ENCODE data around the gene RUVBL2.
A peak's percentile ranks its signal among the peaks of the same experiment; 100 is the strongest.
"Not testable (repeated sequence)": the region's sequence is repeated elsewhere in the genome, so short reads cannot be mapped to it uniquely, and the experiment has no call there.

The RUVBL2 gene

DNA sequence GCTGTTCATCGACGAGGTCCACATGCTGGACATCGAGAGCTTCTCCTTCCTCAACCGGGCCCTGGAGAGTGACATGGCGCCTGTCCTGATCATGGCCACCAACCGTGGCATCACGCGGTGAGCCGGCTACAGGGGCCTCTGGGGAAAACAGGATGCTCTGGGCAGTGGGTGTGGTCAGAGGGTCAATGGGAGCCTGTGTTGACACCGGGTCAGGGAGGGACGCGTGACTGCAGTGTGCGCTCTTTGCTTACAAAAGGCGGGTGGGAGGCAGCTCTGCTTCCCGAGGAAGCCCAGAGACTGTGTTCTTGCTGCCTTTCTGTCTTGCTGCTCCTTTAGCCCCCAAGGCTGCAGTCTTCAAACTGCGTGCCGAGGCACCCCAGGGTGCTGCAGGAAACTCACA, 17.5 kb downstream of the RUVBL2 start:
- peaks cover 81% of the 10 kb centered on the region for H3K36me3 ChIP-seq (ENCODE audit: control insufficient read depth, insufficient read depth, low read length)
- H3K27me3 ChIP-seq (ENCODE audit: control insufficient read depth, insufficient read depth, low read length): no peaks in the 10 kb centered on the region
- no peak overlapping the region for H3K4me3 ChIP-seq (ENCODE audit: low read depth, low read length)
- no peak overlapping the region for H3K9ac ChIP-seq (ENCODE audit: low read length)
- H3K4me1 ChIP-seq (ENCODE audit: control insufficient read depth, insufficient read depth, low read length): no peaks in the 10 kb centered on the region
- no peak overlapping the region for H3K27ac ChIP-seq (ENCODE audit: low read depth, low read length)
- H3K9me3 ChIP-seq (ENCODE audit: control insufficient read depth, insufficient read depth, low read depth, low read length): no peaks in the 10 kb centered on the region

DNA sequence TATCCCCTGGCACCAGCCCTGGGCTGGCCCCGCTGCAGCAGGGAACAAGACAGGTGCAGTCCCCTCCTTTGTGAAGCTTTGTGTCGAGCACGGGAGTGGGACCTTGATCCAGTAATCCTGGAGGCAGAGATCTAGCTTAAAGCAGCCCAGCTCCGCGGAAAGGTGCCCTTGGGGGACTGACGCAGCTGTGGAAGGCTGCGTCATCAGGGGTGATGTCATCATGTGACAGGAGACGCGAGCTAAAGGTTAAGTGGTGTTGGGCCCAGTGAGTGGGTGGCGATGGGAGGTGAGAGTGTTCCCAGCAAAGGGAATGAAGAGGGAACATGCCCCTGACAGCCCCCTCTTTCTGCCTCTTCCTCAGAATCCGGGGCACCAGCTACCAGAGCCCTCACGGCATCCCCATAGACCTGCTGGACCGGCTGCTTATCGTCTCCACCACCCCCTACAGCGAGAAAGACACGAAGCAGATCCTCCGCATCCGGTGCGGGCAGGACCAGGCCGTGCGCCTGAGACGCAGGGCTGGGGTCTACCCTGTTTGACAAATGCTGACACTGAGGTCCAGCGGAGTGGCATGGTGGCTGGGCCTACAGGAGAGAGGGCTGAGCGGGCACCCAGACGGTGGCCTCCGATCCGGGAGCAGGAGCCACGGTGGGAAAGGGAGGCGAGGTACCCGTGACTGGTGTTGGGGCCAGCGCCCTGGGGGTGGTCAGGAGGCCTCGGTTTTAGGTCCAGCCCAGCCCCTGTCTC, 20.6 kb downstream of the RUVBL2 start:
- H3K9ac ChIP-seq (ENCODE audit: low read length): no peak overlapping the region
- H3K36me3 ChIP-seq (ENCODE audit: control insufficient read depth, insufficient read depth, low read length): peaks cover 69% of the 10 kb centered on the region
- H3K9me3 ChIP-seq (ENCODE audit: control insufficient read depth, insufficient read depth, low read depth, low read length): no peaks in the 10 kb centered on the region
- peaks cover 11% of the 10 kb centered on the region for H3K4me1 ChIP-seq (ENCODE audit: control insufficient read depth, insufficient read depth, low read length)
- H3K27me3 ChIP-seq (ENCODE audit: control insufficient read depth, insufficient read depth, low read length): peaks cover 15% of the 10 kb centered on the region
- H3K4me3 ChIP-seq (ENCODE audit: low read depth, low read length): no peak overlapping the region
- H3K27ac ChIP-seq (ENCODE audit: low read depth, low read length): no peak overlapping the region

DNA sequence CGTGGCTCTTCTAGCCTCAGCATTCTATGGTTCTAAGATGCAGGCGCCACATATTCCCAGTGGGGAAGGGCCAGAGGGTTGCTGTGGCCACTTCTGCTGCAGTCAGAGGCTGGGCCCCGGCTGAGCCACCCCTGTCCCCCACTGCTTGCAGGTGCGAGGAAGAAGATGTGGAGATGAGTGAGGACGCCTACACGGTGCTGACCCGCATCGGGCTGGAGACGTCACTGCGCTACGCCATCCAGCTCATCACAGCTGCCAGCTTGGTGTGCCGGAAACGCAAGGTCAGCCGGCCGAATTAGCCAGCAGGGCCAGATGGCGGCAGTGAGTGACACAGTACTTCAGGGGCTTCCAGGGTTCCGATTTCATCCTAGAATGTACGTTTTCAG, 21.2 kb downstream of the RUVBL2 start:
- Histone ChIP-seq H3K9ac (ENCODE audit: low read length) (no peak overlapping the region), H3K36me3 (ENCODE audit: control insufficient read depth, insufficient read depth, low read length) (peaks cover 63% of the 10 kb centered on the region), H3K4me3 (ENCODE audit: low read depth, low read length) (no peak overlapping the region), H3K27me3 (ENCODE audit: control insufficient read depth, insufficient read depth, low read length) (peaks cover 17% of the 10 kb centered on the region), H3K27ac (ENCODE audit: low read depth, low read length) (no peak overlapping the region), H3K4me1 (ENCODE audit: control insufficient read depth, insufficient read depth, low read length) (peaks cover 14% of the 10 kb centered on the region), H3K9me3 (ENCODE audit: control insufficient read depth, insufficient read depth, low read depth, low read length) (no peaks in the 10 kb centered on the region)

DNA sequence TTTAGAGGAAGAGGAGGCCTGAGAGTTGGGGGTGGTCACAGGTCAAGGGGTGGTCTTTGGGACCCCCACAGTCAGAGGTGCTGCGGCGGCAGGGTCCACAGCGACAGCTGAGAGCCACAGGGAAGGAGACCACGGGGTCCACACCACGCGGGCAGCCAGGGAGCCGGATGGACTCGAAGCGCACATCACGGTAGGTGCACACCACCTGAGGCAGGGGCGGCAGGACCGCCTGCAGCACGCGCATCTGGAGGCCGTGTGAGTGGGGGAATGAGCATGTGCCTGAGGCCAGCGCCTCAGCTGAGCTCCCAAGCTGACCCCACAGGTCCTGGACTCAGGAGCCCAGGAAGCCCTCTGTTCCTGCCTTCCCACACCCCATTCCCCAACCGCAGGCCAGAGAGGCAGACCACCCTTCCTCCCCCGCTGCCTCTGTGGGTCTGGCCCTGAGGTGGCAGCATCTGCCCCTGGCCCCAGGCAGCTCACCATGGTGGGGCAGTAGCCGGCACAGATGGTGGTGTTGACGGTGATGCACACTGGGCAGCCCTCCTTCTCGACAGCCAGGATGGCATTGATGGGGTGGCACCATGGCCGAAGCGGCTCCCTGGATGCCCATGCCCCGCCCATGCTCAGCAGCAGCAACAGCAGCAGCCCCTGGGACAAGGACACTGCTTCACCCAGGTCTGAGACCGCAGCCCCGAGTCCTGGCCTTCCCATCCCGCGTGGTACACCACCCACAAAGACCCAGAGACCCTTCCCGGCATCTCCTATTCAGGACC, 22.6 kb downstream of the RUVBL2 start:
- H3K36me3 ChIP-seq (ENCODE audit: control insufficient read depth, insufficient read depth, low read length): peaks cover 50% of the 10 kb centered on the region
- H3K9me3 ChIP-seq (ENCODE audit: control insufficient read depth, insufficient read depth, low read depth, low read length): no peaks in the 10 kb centered on the region
- H3K27ac ChIP-seq (ENCODE audit: low read depth, low read length): no peak overlapping the region
- H3K4me3 ChIP-seq (ENCODE audit: low read depth, low read length): no peak overlapping the region
- peaks cover 27% of the 10 kb centered on the region for H3K4me1 ChIP-seq (ENCODE audit: control insufficient read depth, insufficient read depth, low read length)
- H3K27me3 ChIP-seq (ENCODE audit: control insufficient read depth, insufficient read depth, low read length): peaks cover 31% of the 10 kb centered on the region
- H3K9ac ChIP-seq (ENCODE audit: low read length): no peak overlapping the region

DNA sequence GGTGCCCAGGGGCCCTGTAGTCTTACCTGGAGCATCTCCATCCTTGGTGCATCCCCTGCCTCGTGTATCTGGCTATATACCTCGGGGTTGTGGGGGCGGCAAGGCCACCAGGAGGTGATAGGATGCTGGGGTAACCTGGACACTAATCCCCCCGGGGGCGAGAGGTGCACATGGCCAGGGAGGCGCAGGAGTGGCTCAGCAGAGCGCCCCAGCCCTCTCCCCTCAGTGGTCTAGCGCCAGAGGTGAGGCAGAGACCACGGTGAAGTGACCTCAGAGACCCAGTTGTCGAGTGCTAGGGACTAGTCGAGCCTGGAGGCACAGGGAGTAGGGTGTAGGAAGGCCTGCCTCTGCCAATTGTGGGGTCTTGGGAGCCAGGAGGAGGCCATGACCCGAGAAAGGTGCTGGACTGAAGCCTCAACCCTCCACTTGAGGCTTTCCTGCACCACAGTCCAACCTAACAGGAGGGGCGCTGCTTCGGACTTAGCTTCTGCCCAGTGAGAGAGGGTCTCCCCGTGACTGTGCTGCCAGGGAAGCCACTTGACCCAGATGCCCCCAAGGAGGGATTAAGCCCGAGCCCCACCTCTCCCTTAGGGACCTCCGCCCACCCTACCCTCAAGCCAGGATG, 23.5 kb downstream of the RUVBL2 start, which contains the start of gene LHB:
Gene LHB, minus strand, starts transcription at position 51 of the 625 bp plus-strand sequence. Its CDS starts 10 bp downstream, at position 41.
- Histone ChIP-seq H3K9ac (ENCODE audit: low read length) (peak within 1 kb of the TSS; percentile 30), H3K4me3 (ENCODE audit: low read depth, low read length) (peak within 1 kb of the TSS; percentile 82), H3K36me3 (ENCODE audit: control insufficient read depth, insufficient read depth, low read length) (peaks cover 41% of the 10 kb centered on the region), H3K27ac (ENCODE audit: low read depth, low read length) (no peak within 1 kb of the TSS), H3K4me1 (ENCODE audit: control insufficient read depth, insufficient read depth, low read length) (peaks cover 30% of the 10 kb centered on the region), H3K27me3 (ENCODE audit: control insufficient read depth, insufficient read depth, low read length) (peaks cover 37% of the 10 kb centered on the region), H3K9me3 (ENCODE audit: control insufficient read depth, insufficient read depth, low read depth, low read length) (no peaks in the 10 kb centered on the region)

DNA sequence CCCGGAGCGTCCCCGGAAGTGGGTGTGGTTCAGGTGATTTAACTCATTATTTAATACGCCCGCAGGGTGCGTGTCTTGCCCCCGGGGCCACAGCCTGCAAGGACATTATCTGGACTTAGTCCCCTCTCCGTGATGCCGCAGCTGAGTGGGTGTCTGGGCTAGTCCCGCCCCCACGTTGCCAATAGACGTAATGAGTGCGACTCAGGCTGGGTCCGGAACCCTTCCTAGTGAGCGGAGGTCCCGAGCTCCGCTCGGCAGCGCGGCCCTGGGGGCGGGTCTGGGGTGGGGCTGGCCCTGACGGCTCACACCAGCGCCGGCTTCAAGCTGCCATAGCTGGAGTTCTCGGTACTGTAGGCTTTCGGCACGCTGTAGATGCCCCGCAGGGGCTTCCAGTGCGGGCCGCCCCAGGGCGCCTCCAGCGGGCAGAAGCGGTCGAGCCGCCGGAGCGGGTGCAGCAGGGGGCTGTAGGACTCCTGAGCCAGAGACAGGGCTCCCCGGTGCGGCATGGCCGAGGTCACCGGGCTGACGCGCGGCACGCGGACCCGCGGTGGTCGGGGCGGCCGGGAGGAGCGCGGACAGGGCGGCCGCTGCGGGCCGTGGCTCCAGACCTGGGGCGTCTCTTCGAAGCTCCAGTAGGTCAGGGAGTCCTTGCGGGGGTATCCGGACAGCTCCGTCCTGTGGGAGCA, 24.1 kb downstream of the RUVBL2 start:
- no peak overlapping the region for H3K27ac ChIP-seq (ENCODE audit: low read depth, low read length)
- peaks cover 37% of the 10 kb centered on the region for H3K27me3 ChIP-seq (ENCODE audit: control insufficient read depth, insufficient read depth, low read length)
- peak overlapping the region; percentile 30 for H3K9ac ChIP-seq (ENCODE audit: low read length)
- peaks cover 34% of the 10 kb centered on the region for H3K36me3 ChIP-seq (ENCODE audit: control insufficient read depth, insufficient read depth, low read length)
- H3K9me3 ChIP-seq (ENCODE audit: control insufficient read depth, insufficient read depth, low read depth, low read length): no peaks in the 10 kb centered on the region
- H3K4me3 ChIP-seq (ENCODE audit: low read depth, low read length): peak overlapping the region; percentile 82
- H3K4me1 ChIP-seq (ENCODE audit: control insufficient read depth, insufficient read depth, low read length): peaks cover 30% of the 10 kb centered on the region

DNA sequence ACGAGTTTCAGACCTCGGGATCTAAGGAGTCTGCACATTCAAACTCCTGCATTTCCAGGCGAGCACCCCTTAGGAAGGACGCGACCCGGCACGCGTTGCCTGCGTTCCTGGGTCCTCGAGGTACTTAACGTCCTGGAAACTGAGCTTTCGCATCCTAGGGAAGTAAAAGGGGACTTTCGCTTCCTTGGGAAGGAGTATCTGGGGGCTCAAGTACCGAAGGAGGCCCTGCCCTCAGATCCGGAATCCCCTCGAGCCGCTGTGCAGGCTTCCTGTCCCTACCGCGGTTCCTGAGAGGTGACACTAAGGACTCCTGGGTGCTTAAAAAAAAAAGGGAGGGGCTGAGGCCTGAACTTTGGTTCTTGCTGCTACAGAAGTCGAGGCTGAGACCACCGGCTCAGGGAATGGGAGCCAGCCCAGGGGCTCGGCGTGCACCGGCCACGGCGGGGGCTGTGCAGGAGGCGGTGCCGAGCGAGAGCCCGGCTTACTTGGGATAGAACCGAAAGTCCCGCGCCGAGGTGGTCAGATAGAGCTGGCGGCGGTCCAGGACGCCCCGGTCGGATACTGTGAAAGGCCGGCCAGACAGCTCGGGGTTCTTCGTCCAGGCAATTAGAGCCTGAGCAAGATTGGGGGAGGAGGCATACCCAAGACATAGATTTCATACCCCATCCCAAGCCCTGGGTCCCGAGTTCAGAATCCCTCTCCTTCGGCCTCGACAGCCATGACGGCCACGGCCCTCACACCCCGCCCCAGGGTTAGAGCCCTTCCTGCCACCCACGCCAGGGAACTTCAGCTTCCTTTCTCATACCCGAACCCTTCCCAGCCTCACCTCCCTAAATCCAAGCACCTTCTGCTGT, 24.9 kb downstream of the RUVBL2 start:
- not testable (repeated sequence) for H3K9me3 ChIP-seq (ENCODE audit: control insufficient read depth, insufficient read depth, low read depth, low read length); H3K27ac ChIP-seq (ENCODE audit: low read depth, low read length)
- Histone ChIP-seq H3K9ac (ENCODE audit: low read length) (peak overlapping the region; percentile 30), H3K4me3 (ENCODE audit: low read depth, low read length) (peak overlapping the region; percentile 82), H3K27me3 (ENCODE audit: control insufficient read depth, insufficient read depth, low read length) (peaks cover 37% of the 10 kb centered on the region), H3K36me3 (ENCODE audit: control insufficient read depth, insufficient read depth, low read length) (peaks cover 29% of the 10 kb centered on the region), H3K4me1 (ENCODE audit: control insufficient read depth, insufficient read depth, low read length) (peaks cover 30% of the 10 kb centered on the region)

DNA sequence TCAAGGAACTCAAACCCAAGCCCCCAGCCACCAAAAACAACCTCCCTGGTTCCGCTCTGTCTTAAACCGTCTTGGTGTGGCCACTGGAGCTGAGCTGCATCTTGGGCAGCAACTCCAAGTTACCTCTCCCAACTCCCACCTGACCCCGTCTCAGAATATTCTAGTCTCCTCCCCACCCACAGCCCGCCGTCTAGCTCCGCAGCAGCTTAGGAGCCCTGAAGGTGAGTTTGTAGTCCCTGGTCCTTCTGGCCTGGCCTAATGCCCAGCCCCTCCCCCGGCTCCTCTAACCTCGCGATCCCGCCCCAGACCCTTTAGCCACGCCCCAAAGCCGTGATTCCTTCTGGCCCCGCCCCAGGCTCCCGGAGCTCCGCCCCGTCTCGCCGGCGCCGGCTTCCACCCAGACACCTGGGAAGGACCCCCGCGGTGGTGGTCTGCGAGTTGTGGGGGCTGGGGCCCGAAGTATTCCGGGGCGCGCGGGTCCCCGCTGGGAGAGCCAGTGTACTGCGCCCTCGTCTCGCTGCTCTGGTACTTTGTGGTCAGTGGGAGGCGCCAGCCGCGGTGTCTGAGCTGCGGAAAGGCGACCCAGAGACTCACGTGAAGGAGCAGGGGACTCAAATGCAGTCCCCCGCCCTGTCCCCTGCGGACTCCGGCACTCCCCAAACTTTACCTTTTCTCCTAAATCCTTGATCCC, 25.7 kb downstream of the RUVBL2 start:
- H3K4me1 ChIP-seq (ENCODE audit: control insufficient read depth, insufficient read depth, low read length): peaks cover 30% of the 10 kb centered on the region
- H3K4me3 ChIP-seq (ENCODE audit: low read depth, low read length): peak overlapping the region; percentile 82
- H3K27ac ChIP-seq (ENCODE audit: low read depth, low read length): no peak overlapping the region; the same call in 1 of the 2 replicates
- H3K36me3 ChIP-seq (ENCODE audit: control insufficient read depth, insufficient read depth, low read length): peaks cover 21% of the 10 kb centered on the region
- peak overlapping the region; percentile 64 for H3K9ac ChIP-seq (ENCODE audit: low read length)
- peaks cover 37% of the 10 kb centered on the region for H3K27me3 ChIP-seq (ENCODE audit: control insufficient read depth, insufficient read depth, low read length)
- H3K9me3 ChIP-seq (ENCODE audit: control insufficient read depth, insufficient read depth, low read depth, low read length): no peaks in the 10 kb centered on the region

DNA sequence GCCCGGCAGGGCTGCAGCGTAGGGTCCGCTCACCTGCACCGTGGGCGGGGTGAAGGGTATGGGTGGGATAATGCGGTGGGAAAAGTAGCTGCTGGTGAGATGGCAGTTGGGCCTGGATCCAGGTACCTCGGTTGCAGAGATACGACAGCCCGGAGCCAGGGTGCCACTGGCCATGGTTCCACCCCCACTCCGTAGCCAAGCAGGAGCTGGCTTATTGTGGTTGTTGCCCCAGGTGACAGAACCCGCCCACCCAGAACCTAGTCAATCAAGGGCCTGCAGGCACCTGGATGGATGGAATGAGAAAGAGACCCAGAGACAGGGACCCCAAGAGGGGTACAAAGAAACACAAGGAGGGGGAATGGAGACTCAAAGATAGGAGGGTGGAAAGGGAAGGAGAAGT, 26.7 kb downstream of the RUVBL2 start:
- Histone ChIP-seq H3K4me1 (ENCODE audit: control insufficient read depth, insufficient read depth, low read length) (peaks cover 30% of the 10 kb centered on the region), H3K4me3 (ENCODE audit: low read depth, low read length) (0 out of 2 replicates have a peak overlapping the region, but pooled peaks have one; percentile 82)

More for the DNA sequence above, 26.7 kb downstream of the RUVBL2 start:
- no peak overlapping the region for H3K9ac ChIP-seq (ENCODE audit: low read length)
- H3K27me3 ChIP-seq (ENCODE audit: control insufficient read depth, insufficient read depth, low read length): peaks cover 37% of the 10 kb centered on the region
- no peak overlapping the region for H3K27ac ChIP-seq (ENCODE audit: low read depth, low read length)
- H3K36me3 ChIP-seq (ENCODE audit: control insufficient read depth, insufficient read depth, low read length): peaks cover 12% of the 10 kb centered on the region
- no peaks in the 10 kb centered on the region for H3K9me3 ChIP-seq (ENCODE audit: control insufficient read depth, insufficient read depth, low read depth, low read length)

Measured in HUES6 (cell line).